ENCODE measurements around the gene REL. TPM values are rescaled to one million over a fixed set of nuclear protein-coding genes. Genes with fewer than 3 reads are reported as not detected.

REL gene
- total RNA-seq (2014; rRNA removed; shearing (Covaris generic)), result 49.9 and 50.2 TPM in 2 replicates
- 81.1 and 82.7 TPM in 2 replicates for total RNA-seq (2022)
- percentile 98 among the genes with signal in this experiment for Bru-seq, nascent RNA
- percentile 90 among the genes with signal in this experiment for BruChase-seq, experiment 1, labeled RNA remaining after a 6-hour chase
- percentile 96 among the genes with signal in this experiment for BruChase-seq, experiment 2, labeled RNA remaining after a 2-hour chase
- long read RNA-seq, partial matches to known transcripts, result 2 of 4 reads
- long read RNA-seq, other reads (novel, unspliced or antisense), result 1 of 4 reads

DNA sequence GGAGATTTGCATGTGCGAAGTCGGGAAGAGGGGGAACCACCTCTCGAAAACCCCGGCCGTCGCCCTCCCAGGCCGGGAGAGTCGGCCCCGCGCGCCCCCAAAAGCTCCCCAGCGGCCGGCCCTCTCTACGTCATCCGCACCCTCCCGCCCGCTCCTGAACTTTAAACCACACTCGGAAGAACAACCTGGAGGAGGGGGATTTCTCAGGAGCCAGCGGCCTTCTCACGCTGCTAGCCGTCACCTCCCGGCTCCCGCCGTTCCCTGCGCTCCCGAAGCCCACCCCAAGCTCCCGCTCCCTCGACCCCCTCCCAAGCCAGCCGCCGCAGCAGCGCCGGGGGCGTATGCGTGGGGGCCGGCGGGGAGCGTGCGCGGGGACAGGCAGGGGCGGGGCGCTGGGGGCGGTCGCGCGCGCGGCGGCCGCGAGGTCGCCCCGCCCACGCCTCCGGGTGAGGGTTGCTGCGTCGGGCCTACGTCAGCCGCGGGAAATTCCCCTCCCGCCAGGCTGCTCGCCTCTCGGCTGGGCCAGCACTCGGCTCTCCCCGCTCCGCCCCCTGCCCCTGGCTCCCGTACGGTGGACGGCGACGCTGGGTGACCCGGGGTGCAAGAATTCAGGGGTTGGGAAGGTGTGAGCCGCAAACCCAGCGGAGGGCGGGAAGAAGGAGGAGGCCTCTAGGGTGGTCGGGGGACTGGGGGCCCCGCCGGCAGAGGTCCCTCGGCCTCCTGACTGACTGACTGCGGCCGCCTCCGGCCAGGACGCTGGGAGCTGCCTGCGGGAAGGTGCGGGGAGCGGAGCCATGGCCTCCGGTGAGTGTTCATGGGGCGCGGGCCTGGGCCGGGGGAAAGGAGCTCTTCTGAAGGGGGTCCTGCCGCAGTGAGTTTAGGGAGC is at the start of gene REL:
REL (plus strand) TSS at position 528 of the 886 bp plus-strand sequence; CDS start at position 795, 267 bp downstream.
- Histone ChIP-seq H3K9me3 (ENCODE audit: low read length) (no peaks in the 10 kb centered on the region), H3K4me2 (ENCODE audit: low read length) (peak within 1 kb of the TSS; percentile 96), H3K4me1 (ENCODE audit: insufficient read depth, low read length, poor library complexity, severe bottlenecking) (peaks cover 24% of the 10 kb centered on the region), H4K20me1 (ENCODE audit: insufficient read depth, low read length) (peaks cover 13% of the 10 kb centered on the region; the same call in 1 of the 2 replicates), H3K79me2 (ENCODE audit: insufficient read depth, low read depth, low read length) (peaks cover 59% of the 10 kb centered on the region), H3K4me3 (ENCODE audit: low read depth, low read length, poor library complexity, severe bottlenecking) (peak within 1 kb of the TSS; percentile 88), H3K27ac (ENCODE audit: low read depth, low read length, poor library complexity, severe bottlenecking) (peak within 1 kb of the TSS; percentile 84), H3K36me3 (ENCODE audit: insufficient read depth, low read length) (peaks cover 36% of the 10 kb centered on the region), H3K9me2 (ENCODE audit: insufficient read depth, low read length) (no peaks in the 10 kb centered on the region), H2AFZ (ENCODE audit: low read length) (peak within 1 kb of the TSS; percentile 37; the same call in 1 of the 2 replicates)
- DNase-seq (ENCODE audit: low spot score), result peak; percentile 93
- no peak for TF ChIP-seq EZH2phosphoT487 (IDR thresholded peaks at IDR 0.05; ENCODE audit: borderline replicate concordance, low read depth, low read length)
- TF ChIP-seq, protein P1, sequence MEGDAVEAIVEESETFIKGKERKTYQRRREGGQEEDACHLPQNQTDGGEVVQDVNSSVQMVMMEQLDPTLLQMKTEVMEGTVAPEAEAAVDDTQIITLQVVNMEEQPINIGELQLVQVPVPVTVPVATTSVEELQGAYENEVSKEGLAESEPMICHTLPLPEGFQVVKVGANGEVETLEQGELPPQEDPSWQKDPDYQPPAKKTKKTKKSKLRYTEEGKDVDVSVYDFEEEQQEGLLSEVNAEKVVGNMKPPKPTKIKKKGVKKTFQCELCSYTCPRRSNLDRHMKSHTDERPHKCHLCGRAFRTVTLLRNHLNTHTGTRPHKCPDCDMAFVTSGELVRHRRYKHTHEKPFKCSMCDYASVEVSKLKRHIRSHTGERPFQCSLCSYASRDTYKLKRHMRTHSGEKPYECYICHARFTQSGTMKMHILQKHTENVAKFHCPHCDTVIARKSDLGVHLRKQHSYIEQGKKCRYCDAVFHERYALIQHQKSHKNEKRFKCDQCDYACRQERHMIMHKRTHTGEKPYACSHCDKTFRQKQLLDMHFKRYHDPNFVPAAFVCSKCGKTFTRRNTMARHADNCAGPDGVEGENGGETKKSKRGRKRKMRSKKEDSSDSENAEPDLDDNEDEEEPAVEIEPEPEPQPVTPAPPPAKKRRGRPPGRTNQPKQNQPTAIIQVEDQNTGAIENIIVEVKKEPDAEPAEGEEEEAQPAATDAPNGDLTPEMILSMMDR (conservative IDR thresholded peaks at IDR 0.05; ENCODE audit: low read length), result 0 out of 2 replicates have a peak, but pooled peaks have one; percentile 50
- intact Hi-C loops (cut with micrococcal nuclease; ENCODE audit: unreplicated experiment), result loop anchor here (10.0 kb wide), 2 partner anchors 326 to 544 kb away; partner anchors contain the start of gene BCL11A
- BruUV-seq (replicated peaks), result no TSS peak
- ChIA-PET POLR2A (interaction anchor here (0.9 to 4.3 kb wide), 19 partner anchors 10 to 111 kb away, joined by 3 to 89 read pairs (median 4); no protein-coding TSS in a partner anchor), CTCF (ENCODE audit: unreplicated experiment) (interaction anchor here (0.9 to 2.4 kb wide), 4 partner anchors 37 to 64 kb away, joined by 3 to 11 read pairs (median 5); no protein-coding TSS in a partner anchor)

- no TSS peak for BruUV-seq (replicated peaks)
- intact Hi-C loops (cut with micrococcal nuclease; ENCODE audit: unreplicated experiment), result no loop called here
- H3K9me2 ChIP-seq (ENCODE audit: insufficient read depth, low read length), result no peaks in the 10 kb centered on the region
- DNase-seq (ENCODE audit: low spot score), result no peak
- ChIA-PET POLR2A (interaction anchor here (1.1 to 1.2 kb wide), 3 partner anchors 8 to 17 kb away, joined by 4 to 5 read pairs (median 4); no protein-coding TSS in a partner anchor), CTCF (ENCODE audit: unreplicated experiment) (no interaction called here)
- H3K4me2 ChIP-seq (ENCODE audit: low read length), result no peak overlapping the region
- peaks cover 51% of the 10 kb centered on the region for H3K4me1 ChIP-seq (ENCODE audit: insufficient read depth, low read length, poor library complexity, severe bottlenecking)
- no peak overlapping the region for H3K4me3 ChIP-seq (ENCODE audit: low read depth, low read length, poor library complexity, severe bottlenecking)
- H3K36me3 ChIP-seq (ENCODE audit: insufficient read depth, low read length), result no peaks in the 10 kb centered on the region
- H3K27ac ChIP-seq (ENCODE audit: low read depth, low read length, poor library complexity, severe bottlenecking), result no peak overlapping the region
- no peaks in the 10 kb centered on the region for H3K9me3 ChIP-seq (ENCODE audit: low read length)
- no peak for TF ChIP-seq EZH2phosphoT487 (IDR thresholded peaks at IDR 0.05; ENCODE audit: borderline replicate concordance, low read depth, low read length)
- TF ChIP-seq, protein P1 (conservative IDR thresholded peaks at IDR 0.05; ENCODE audit: low read length), result no peak
- H3K79me2 ChIP-seq (ENCODE audit: insufficient read depth, low read depth, low read length), result no peaks in the 10 kb centered on the region
- H2AFZ ChIP-seq (ENCODE audit: low read length), result no peak overlapping the region
- no peaks in the 10 kb centered on the region for H4K20me1 ChIP-seq (ENCODE audit: insufficient read depth, low read length)
Observed at GRCh38 chr2:60831921-60832320, 49.5 kb upstream of the REL start.

Measured in OCI-LY7 (cell line).